Progenitor cell of endocrine pancreas (in vitro differentiated cells): ENCODE measurements around the gene PLA1A. TPM values are rescaled to one million over a fixed set of nuclear protein-coding genes. Genes with fewer than 3 reads are reported as not detected.
"Not testable (repeated sequence)": the region's sequence is repeated elsewhere in the genome, so short reads cannot be mapped to it uniquely, and the experiment has no call there.

Experiments
- DNase-seq: peaks from one replicate; pipeline ENCODE4 v3.0.0; 2021; ENCODE audit warnings: low spot score; ENCODE audit not compliant: unreplicated experiment
- H3K27ac Mint-ChIP-seq: 2 replicates; pipeline ENCODE4 v1.8.0; 2021; ENCODE audit warnings: mild to moderate bottlenecking, moderate library complexity, mixed read lengths
- H3K27me3 Mint-ChIP-seq: 2 replicates; pipeline ENCODE4 v1.8.0; 2021; ENCODE audit warnings: mixed read lengths
- H3K36me3 Mint-ChIP-seq: 2 replicates; pipeline ENCODE4 v1.8.0; 2022; ENCODE audit warnings: mixed read lengths; ENCODE audit not compliant: insufficient read depth
- H3K4me1 Mint-ChIP-seq: 2 replicates; pipeline ENCODE4 v1.8.0; 2021; ENCODE audit warnings: low read depth, mixed read lengths
- H3K4me3 Mint-ChIP-seq: 2 replicates; pipeline ENCODE4 v1.8.0; 2021; ENCODE audit warnings: low read depth, mild to moderate bottlenecking, moderate library complexity, mixed read lengths
- H3K9me3 Mint-ChIP-seq: 2 replicates; pipeline ENCODE4 v1.8.0; 2021; ENCODE audit warnings: low read depth, mixed read lengths
- CTCF ChIP-seq: fragments of 200-600 bp; sonication (generic); IDR thresholded peaks from one replicate; pipeline ENCODE4 v1.5.0; 2021; ENCODE audit warnings: antibody characterized with exemption, mild to moderate bottlenecking; ENCODE audit not compliant: unreplicated experiment
- total RNA-seq: library from RNA; stranded (reverse); gene quantifications from 2 replicates; pipeline ENCODE4 v1.2.1, GENCODE V29; 2021

Gene PLA1A
- total RNA-seq, 1 donor from 2014 or later: not detected

GRCh38 chr3:119558626-119559317 lies 38.9 kb upstream of the PLA1A start:
- Mint-ChIP-seq H3K36me3 (no peaks in the 10 kb centered on the region), H3K4me3 (no peak overlapping the region), H3K4me1 (no peaks in the 10 kb centered on the region), H3K27me3 (peaks cover 5% of the 10 kb centered on the region), H3K9me3 (no peaks in the 10 kb centered on the region), H3K27ac (no peak overlapping the region)
- DNase-seq: no peak
- no peak for TF ChIP-seq CTCF

GRCh38 chr3:119559441-119559963 lies 38.2 kb upstream of the PLA1A start, which contains the start of gene CD80:
CD80 (minus strand) TSS chr3:119559614; CDS start chr3:119557728, 1,886 bp downstream.
- no peak for DNase-seq
- H3K27ac Mint-ChIP-seq: no peak within 1 kb of the TSS

GRCh38 chr3:119560160-119560559 lies 37.5 kb upstream of the PLA1A start:
- H3K9me3 Mint-ChIP-seq: no peaks in the 10 kb centered on the region
- H3K27ac Mint-ChIP-seq: no peak overlapping the region
- peaks cover 5% of the 10 kb centered on the region for H3K27me3 Mint-ChIP-seq
- H3K36me3 Mint-ChIP-seq: no peaks in the 10 kb centered on the region
- TF ChIP-seq CTCF: no peak
- DNase-seq: no peak
- H3K4me3 Mint-ChIP-seq: no peak overlapping the region
- H3K4me1 Mint-ChIP-seq: no peaks in the 10 kb centered on the region

More at GRCh38 chr3:119559441-119559963, 38.2 kb upstream of the PLA1A start, which contains the start of gene CD80:
- peak; percentile 45 for TF ChIP-seq CTCF
- Mint-ChIP-seq H3K27me3 (peaks cover 5% of the 10 kb centered on the region), H3K9me3 (no peaks in the 10 kb centered on the region), H3K4me3 (no peak within 1 kb of the TSS), H3K36me3 (no peaks in the 10 kb centered on the region), H3K4me1 (no peaks in the 10 kb centered on the region)

- Mint-ChIP-seq H3K36me3 (no peaks in the 10 kb centered on the region), H3K27ac (no peak overlapping the region), H3K9me3 (no peaks in the 10 kb centered on the region), H3K4me3 (no peak overlapping the region), H3K27me3 (no peaks in the 10 kb centered on the region), H3K4me1 (no peaks in the 10 kb centered on the region)
- no peak for TF ChIP-seq CTCF
- no peak for DNase-seq
Observed at GRCh38 chr3:119562307-119562961, 35.3 kb upstream of the PLA1A start.

- H3K9me3 Mint-ChIP-seq: not testable (repeated sequence)
Observed at GRCh38 chr3:119563334-119563733, 34.4 kb upstream of the PLA1A start.

More at GRCh38 chr3:119563334-119563733, 34.4 kb upstream of the PLA1A start:
- H3K36me3 Mint-ChIP-seq, H3K27me3 Mint-ChIP-seq, DNase-seq, H3K4me1 Mint-ChIP-seq, H3K4me3 Mint-ChIP-seq, H3K27ac Mint-ChIP-seq: not testable (repeated sequence)
